ENCODE measurements around the gene WFS1.

WFS1 gene

GRCh38 chr4:6250235-6250983 is 19.2 kb upstream of the WFS1 start:
- Histone ChIP-seq H3K27ac (ENCODE audit: low read length) (no peak overlapping the region), H3K36me3 (ENCODE audit: control insufficient read depth, insufficient read depth, low read length) (no peaks in the 10 kb centered on the region), H3K4me1 (ENCODE audit: control insufficient read depth, insufficient read depth, low read length) (0 out of 2 replicates have a peak, but pooled peaks cover 3% of the 10 kb centered on the region), H3K4me3 (ENCODE audit: low read length) (peak overlapping the region; percentile 23; the same call in 1 of the 2 replicates), H3K9me3 (ENCODE audit: control insufficient read depth, insufficient read depth, low read length) (no peaks in the 10 kb centered on the region), H3K27me3 (ENCODE audit: control insufficient read depth, insufficient read depth, low read length) (no peaks in the 10 kb centered on the region)
- DNase-seq (ENCODE audit: low read depth, low spot score), result peak; percentile 77
- WGBS (ENCODE audit: insufficient coverage, insufficient read length), result no CpG with 5 or more reads among the region's 15 CpGs

- Histone ChIP-seq H3K27ac (ENCODE audit: low read length) (no peak overlapping the region), H3K9me3 (ENCODE audit: control insufficient read depth, insufficient read depth, low read length) (no peaks in the 10 kb centered on the region), H3K4me1 (ENCODE audit: control insufficient read depth, insufficient read depth, low read length) (0 out of 2 replicates have a peak, but pooled peaks cover under 1% of the 10 kb centered on the region), H3K27me3 (ENCODE audit: control insufficient read depth, insufficient read depth, low read length) (no peaks in the 10 kb centered on the region), H3K36me3 (ENCODE audit: control insufficient read depth, insufficient read depth, low read length) (no peaks in the 10 kb centered on the region), H3K4me3 (ENCODE audit: low read length) (no peak overlapping the region)
- no CpG with 5 or more reads among the region's 1 CpG for WGBS (ENCODE audit: insufficient coverage, insufficient read length)
- no peak for DNase-seq (ENCODE audit: low read depth, low spot score)
Measured at GRCh38 chr4:6250984-6251295, 18.7 kb upstream of the WFS1 start.

DNA sequence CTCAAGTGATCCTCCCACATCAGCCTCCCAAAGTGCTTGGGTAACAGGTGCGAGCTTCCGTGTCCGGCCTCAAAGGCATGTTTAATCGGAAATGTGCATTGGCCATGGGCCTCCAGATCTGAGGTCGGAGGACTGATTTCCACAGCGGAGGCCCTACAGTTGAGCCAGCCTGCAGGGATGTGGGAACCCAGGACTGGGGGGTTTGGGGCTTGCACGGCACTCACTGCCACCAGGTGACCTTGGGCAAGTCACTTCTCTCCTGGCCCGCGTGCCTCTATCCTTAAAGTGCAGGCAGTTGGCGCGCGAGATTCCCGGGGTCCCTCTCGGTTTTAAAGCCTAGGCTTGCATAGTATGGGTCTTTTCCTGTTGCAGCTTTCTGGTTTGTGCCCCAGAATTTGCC is 18.3 kb upstream of the WFS1 start:
- no peaks in the 10 kb centered on the region for H3K36me3 ChIP-seq (ENCODE audit: control insufficient read depth, insufficient read depth, low read length)

GRCh38 chr4:6252051-6252450 is 17.6 kb upstream of the WFS1 start:
- no peak for DNase-seq (ENCODE audit: low read depth, low spot score)
- WGBS (ENCODE audit: insufficient coverage, insufficient read length), result no CpG with 5 or more reads among the region's 8 CpGs

More for the DNA sequence above, 18.3 kb upstream of the WFS1 start:
- no peak overlapping the region for H3K4me3 ChIP-seq (ENCODE audit: low read length)
- no peak for DNase-seq (ENCODE audit: low read depth, low spot score)
- no CpG with 5 or more reads among the region's 14 CpGs for WGBS (ENCODE audit: insufficient coverage, insufficient read length)
- H3K27ac ChIP-seq (ENCODE audit: low read length), result no peak overlapping the region
- H3K27me3 ChIP-seq (ENCODE audit: control insufficient read depth, insufficient read depth, low read length), result no peaks in the 10 kb centered on the region
- H3K9me3 ChIP-seq (ENCODE audit: control insufficient read depth, insufficient read depth, low read length), result no peaks in the 10 kb centered on the region
- H3K4me1 ChIP-seq (ENCODE audit: control insufficient read depth, insufficient read depth, low read length), result no peaks in the 10 kb centered on the region

DNA sequence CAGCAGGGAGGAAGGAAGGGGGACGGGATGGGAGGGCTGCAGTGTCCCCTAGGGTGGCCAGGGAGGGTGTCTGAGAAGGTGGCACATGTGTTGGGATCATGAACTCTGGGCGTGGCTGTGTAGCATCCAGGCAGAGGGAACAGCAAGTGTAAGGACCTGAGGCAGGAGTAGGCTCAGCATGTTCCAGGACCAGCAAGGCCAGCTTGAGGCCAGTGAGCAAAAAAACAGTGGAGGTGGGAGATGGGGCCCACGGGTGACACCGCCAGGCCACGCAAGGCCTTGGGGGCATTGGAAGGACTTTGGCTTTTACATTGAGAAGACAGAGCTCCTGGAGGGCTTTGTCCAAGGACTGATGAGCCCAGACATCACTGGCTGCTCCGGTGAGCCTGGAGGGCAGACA is 16.5 kb upstream of the WFS1 start:
- H3K27me3 ChIP-seq (ENCODE audit: control insufficient read depth, insufficient read depth, low read length), result no peaks in the 10 kb centered on the region
- H3K27ac ChIP-seq (ENCODE audit: low read length), result no peak overlapping the region
- H3K4me3 ChIP-seq (ENCODE audit: low read length), result no peak overlapping the region
- no peaks in the 10 kb centered on the region for H3K36me3 ChIP-seq (ENCODE audit: control insufficient read depth, insufficient read depth, low read length)
- no CpG with 5 or more reads among the region's 6 CpGs for WGBS (ENCODE audit: insufficient coverage, insufficient read length)
- 0 out of 2 replicates have a peak, but pooled peaks cover 2% of the 10 kb centered on the region for H3K4me1 ChIP-seq (ENCODE audit: control insufficient read depth, insufficient read depth, low read length)
- DNase-seq (ENCODE audit: low read depth, low spot score), result no peak
- H3K9me3 ChIP-seq (ENCODE audit: control insufficient read depth, insufficient read depth, low read length), result no peaks in the 10 kb centered on the region

More at GRCh38 chr4:6252051-6252450, 17.6 kb upstream of the WFS1 start:
- Histone ChIP-seq H3K36me3 (ENCODE audit: control insufficient read depth, insufficient read depth, low read length) (no peaks in the 10 kb centered on the region), H3K9me3 (ENCODE audit: control insufficient read depth, insufficient read depth, low read length) (no peaks in the 10 kb centered on the region), H3K27me3 (ENCODE audit: control insufficient read depth, insufficient read depth, low read length) (no peaks in the 10 kb centered on the region), H3K27ac (ENCODE audit: low read length) (no peak overlapping the region), H3K4me1 (ENCODE audit: control insufficient read depth, insufficient read depth, low read length) (no peaks in the 10 kb centered on the region), H3K4me3 (ENCODE audit: low read length) (no peak overlapping the region)

GRCh38 chr4:6253961-6254360 is 15.7 kb upstream of the WFS1 start:
- no peak for DNase-seq (ENCODE audit: low read depth, low spot score)
- Histone ChIP-seq H3K4me3 (ENCODE audit: low read length) (no peak overlapping the region), H3K27ac (ENCODE audit: low read length) (no peak overlapping the region), H3K4me1 (ENCODE audit: control insufficient read depth, insufficient read depth, low read length) (0 out of 2 replicates have a peak, but pooled peaks cover 2% of the 10 kb centered on the region), H3K27me3 (ENCODE audit: control insufficient read depth, insufficient read depth, low read length) (no peaks in the 10 kb centered on the region), H3K36me3 (ENCODE audit: control insufficient read depth, insufficient read depth, low read length) (no peaks in the 10 kb centered on the region), H3K9me3 (ENCODE audit: control insufficient read depth, insufficient read depth, low read length) (no peaks in the 10 kb centered on the region)
- WGBS (ENCODE audit: insufficient coverage, insufficient read length), result no CpG with 5 or more reads among the region's 14 CpGs

DNA sequence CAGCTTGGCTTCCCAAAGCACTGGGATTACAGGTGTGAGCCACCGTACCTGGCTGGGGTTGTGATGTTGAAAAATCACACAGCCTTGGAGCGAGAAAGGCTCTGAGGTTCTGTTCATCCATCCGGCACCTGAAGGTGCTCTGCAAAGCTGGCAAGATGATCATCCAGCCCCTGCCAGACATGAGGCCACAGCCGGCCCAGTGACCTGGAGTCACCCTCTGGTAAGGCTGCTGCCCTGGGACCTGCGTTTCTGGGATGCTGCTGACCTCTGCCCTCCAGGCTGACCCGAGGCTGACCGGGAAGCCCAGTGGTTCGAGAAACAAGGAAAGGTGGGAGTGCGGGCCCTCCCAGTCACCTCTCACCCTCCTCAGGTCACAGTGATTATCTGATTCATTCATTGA is 13.5 kb upstream of the WFS1 start:
- H3K4me3 ChIP-seq (ENCODE audit: low read length), result no peak overlapping the region
- H3K4me1 ChIP-seq (ENCODE audit: control insufficient read depth, insufficient read depth, low read length), result 0 out of 2 replicates have a peak, but pooled peaks cover 3% of the 10 kb centered on the region
- no peaks in the 10 kb centered on the region for H3K27me3 ChIP-seq (ENCODE audit: control insufficient read depth, insufficient read depth, low read length)
- no peak overlapping the region for H3K27ac ChIP-seq (ENCODE audit: low read length)
- WGBS (ENCODE audit: insufficient coverage, insufficient read length), result no CpG with 5 or more reads among the region's 9 CpGs
- DNase-seq (ENCODE audit: low read depth, low spot score), result no peak
- no peaks in the 10 kb centered on the region for H3K9me3 ChIP-seq (ENCODE audit: control insufficient read depth, insufficient read depth, low read length)
- no peaks in the 10 kb centered on the region for H3K36me3 ChIP-seq (ENCODE audit: control insufficient read depth, insufficient read depth, low read length)

DNA sequence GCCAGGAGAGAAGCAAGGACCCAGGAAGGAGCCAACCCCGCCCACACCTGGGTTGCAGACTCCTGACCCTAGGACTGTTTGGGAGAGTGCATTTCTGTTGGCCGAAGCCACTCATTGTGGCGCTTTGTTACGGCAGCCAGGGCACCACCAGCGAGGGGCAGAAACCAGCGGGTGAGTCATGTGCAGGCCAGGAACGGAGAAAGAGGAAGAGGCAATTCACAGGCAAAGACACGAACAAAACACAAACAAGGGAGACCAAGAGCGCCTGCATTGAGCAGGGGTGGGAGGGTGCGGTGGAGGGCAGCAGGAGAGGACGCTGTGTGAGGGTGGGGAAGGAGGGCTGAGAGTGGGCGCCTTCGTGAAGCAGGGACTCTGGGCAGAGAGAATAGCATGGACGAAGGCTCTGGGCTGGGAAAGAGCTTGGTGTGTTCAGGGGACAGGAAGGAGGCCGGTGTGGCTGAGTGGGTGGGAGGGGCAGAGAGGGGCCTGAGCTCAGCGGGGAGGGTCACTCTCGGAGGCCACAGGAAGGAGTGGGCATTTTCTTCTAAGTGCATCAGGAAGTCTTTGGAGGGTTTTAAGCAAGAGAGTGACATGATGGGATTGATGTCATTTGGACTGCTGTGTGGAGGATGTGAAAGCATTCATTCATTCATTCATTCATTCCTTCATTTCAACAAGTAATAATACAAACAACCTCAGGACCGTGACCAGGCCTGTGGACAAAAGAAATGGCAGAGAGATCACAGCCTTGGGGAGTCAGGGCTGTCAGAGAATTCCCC is 12.2 kb upstream of the WFS1 start:
- H3K27me3 ChIP-seq (ENCODE audit: control insufficient read depth, insufficient read depth, low read length), result no peaks in the 10 kb centered on the region
- H3K36me3 ChIP-seq (ENCODE audit: control insufficient read depth, insufficient read depth, low read length), result no peaks in the 10 kb centered on the region
- H3K9me3 ChIP-seq (ENCODE audit: control insufficient read depth, insufficient read depth, low read length), result no peaks in the 10 kb centered on the region
- 0 out of 2 replicates have a peak, but pooled peaks cover 3% of the 10 kb centered on the region for H3K4me1 ChIP-seq (ENCODE audit: control insufficient read depth, insufficient read depth, low read length)
- no peak overlapping the region for H3K4me3 ChIP-seq (ENCODE audit: low read length)
- H3K27ac ChIP-seq (ENCODE audit: low read length), result no peak overlapping the region
- no CpG with 5 or more reads among the region's 18 CpGs for WGBS (ENCODE audit: insufficient coverage, insufficient read length)
- no peak for DNase-seq (ENCODE audit: low read depth, low spot score)

DNA sequence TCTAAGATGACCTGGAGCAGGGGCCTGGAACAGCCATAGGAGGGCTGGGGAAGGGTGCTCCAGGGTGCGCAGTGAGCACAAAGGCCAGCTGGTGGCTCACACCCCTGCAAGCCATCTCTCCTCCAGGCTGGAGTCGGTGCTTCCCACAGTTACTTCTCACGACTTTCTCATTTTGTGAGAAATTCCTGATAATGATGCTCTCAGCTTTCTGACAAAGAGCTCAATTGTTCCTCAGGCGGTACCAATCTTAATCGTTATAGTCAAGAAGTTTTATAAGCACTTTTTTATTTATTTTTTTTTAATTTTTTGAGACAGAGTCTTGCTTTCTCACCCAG is 11.7 kb upstream of the WFS1 start:
- Histone ChIP-seq H3K4me3 (ENCODE audit: low read length) (no peak overlapping the region), H3K27ac (ENCODE audit: low read length) (no peak overlapping the region), H3K27me3 (ENCODE audit: control insufficient read depth, insufficient read depth, low read length) (no peaks in the 10 kb centered on the region), H3K9me3 (ENCODE audit: control insufficient read depth, insufficient read depth, low read length) (no peaks in the 10 kb centered on the region), H3K36me3 (ENCODE audit: control insufficient read depth, insufficient read depth, low read length) (no peaks in the 10 kb centered on the region), H3K4me1 (ENCODE audit: control insufficient read depth, insufficient read depth, low read length) (0 out of 2 replicates have a peak, but pooled peaks cover 3% of the 10 kb centered on the region)
- DNase-seq (ENCODE audit: low read depth, low spot score), result no peak
- no CpG with 5 or more reads among the region's 5 CpGs for WGBS (ENCODE audit: insufficient coverage, insufficient read length)

DNA sequence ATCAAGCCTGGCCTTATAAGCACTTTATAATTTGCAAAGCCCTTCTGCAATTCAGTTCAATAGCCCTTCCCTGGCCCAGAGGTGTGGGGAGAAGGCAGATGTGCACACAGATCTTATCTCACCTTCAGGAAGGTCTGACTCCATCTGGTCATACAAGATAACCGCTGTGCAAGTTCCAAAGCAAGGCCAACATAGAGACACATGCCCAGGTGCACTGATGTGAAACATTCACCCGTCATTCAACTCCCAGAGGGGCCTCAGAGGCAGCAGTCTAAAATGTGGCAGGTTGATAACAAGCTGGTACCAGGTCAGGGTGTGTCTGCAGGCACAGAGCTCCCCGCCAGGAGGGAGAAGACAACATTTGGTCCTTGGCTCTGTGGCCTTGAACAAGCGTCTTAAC is 10.9 kb upstream of the WFS1 start:
- Histone ChIP-seq H3K27ac (ENCODE audit: low read length) (no peak overlapping the region), H3K27me3 (ENCODE audit: control insufficient read depth, insufficient read depth, low read length) (no peaks in the 10 kb centered on the region), H3K4me1 (ENCODE audit: control insufficient read depth, insufficient read depth, low read length) (0 out of 2 replicates have a peak, but pooled peaks cover 3% of the 10 kb centered on the region), H3K4me3 (ENCODE audit: low read length) (no peak overlapping the region), H3K36me3 (ENCODE audit: control insufficient read depth, insufficient read depth, low read length) (no peaks in the 10 kb centered on the region), H3K9me3 (ENCODE audit: control insufficient read depth, insufficient read depth, low read length) (no peaks in the 10 kb centered on the region)
- WGBS (ENCODE audit: insufficient coverage, insufficient read length), result no CpG with 5 or more reads among the region's 4 CpGs
- DNase-seq (ENCODE audit: low read depth, low spot score), result no peak
